SH-SY5Y (cell line): ENCODE results near the gene CAPN5.

Source experiments
- GATA2 ChIP-seq: IDR thresholded peaks from 2 replicates; pipeline ENCODE4 v1.6.1; 2011; ENCODE audit warnings: mild to moderate bottlenecking, low read depth, low read length
- GATA3 ChIP-seq: IDR thresholded peaks from 2 replicates; pipeline ENCODE4 v1.6.1; 2011; ENCODE audit warnings: low read depth, mild to moderate bottlenecking, low read length, moderate library complexity

Gene CAPN5

DNA sequence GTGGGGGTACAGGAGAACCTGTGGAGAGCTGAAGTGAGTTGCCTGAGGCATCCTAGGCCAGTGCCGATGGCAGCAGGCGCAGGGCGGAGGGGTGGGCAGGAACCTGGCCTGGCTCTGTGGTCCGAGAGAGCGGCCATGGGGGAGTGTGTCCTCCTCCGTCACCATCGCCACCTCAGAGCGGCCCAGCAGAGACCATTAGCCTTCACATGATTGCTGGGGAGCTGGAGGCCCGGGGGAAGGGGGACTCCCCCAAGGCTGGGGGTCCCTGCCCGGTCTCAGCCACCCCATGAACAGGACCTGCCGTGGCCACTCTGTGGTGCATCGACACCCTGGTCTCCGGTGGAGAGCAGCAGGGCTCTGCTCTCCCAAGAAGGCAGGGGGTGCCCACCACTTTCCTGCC lies 40.0 kb downstream of the CAPN5 start:
- TF ChIP-seq GATA3 (no peak), GATA2 (no peak)

DNA sequence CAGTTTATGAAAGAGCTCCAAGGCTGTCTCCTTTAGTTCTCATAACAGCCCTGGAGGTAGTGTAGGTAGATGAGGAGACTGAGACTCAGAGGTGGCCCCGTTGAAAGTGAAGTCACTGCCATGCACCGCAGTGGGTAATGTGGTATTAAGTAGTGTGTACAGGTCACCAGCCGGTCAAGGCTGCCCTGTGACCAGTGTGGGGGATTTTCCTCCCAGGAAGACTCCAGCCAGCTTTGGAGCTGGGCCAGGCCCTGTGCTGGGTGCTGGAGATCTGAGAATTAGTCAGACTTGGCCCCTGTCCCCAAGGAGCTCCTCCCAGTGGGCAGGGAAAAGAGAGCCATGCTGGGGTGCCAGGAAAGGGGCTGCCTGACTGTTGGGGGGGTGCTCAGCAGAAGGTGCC lies 41.2 kb downstream of the CAPN5 start:
- TF ChIP-seq GATA2 (no peak), GATA3 (no peak)

DNA sequence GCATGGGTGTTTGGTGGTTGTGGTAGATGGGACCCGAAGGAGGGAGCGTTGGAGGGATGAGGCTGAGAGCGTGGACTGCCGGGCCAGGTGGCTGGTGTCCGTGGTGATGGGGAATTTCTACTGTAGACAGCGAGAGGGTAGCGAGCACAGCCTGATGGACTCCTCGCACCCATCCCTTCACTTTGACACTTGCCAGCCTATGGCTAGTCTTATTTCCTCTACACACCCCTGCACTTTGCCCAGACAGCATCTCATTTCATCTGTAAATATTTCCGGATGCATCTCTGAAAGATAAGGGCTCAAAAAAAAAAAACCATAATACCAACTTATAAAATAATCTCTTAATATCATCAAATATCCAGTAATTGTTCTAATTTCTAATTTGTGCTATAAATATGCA lies 41.7 kb downstream of the CAPN5 start:
- TF ChIP-seq GATA2 (no peak), GATA3 (no peak)

DNA sequence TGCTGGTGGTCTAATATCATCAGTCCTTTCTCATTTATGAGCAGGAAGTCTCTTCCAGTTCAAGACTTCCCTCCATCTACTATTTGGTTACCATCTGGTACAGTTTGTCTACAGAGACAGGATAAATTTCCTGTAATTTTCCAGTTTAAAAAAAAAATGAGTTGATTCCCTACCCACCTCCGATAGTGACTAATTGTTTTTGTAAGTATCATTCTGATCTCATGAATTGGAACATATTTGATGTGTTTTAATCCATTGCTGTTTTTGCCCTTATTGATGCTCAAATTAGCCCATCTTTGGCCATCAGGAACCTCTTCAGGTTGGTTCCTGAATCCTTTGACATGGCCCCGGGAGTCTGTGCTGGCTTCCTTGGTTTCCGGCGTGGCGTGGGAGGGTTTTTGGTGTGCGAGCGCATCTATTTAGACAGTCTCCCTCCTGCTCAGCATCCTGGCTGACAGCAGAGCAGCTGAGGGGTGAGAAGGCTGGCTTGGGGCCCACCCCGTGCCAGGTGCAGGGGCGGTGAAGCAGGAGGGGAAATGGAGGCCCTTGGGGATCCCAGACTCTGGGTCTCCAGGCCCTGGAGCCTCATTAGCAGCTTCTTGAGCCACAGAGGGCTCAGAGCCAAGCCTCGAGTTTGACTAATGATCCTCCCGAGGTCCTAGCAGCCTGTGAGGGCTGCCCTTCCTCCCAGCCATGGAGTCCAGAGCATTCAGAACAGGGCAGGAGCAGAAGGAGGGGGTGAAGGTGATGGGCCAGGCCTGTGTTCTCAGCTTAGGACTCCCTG lies 42.7 kb downstream of the CAPN5 start:
- TF ChIP-seq GATA3, result no peak
- TF ChIP-seq GATA2, result no peak

DNA sequence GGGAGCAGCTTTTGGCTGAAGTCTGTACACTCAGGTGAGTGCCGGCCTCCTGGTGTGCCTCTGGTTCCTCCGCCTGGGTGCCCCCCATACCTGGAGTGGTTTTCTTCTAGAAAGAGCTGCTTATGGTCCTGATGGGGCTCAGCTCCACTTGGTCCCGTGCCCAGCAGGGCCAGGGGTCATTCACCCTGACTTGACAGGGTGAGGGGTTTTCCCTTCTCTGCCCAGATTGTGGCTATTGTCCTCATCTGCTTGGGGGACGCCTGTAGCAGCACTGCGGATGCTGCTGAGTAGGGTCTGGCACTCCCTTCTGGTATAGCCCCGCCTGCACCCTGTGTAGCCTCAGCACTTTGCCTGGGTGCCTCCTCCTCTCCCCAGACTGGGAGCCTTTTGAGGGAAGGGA lies 44.1 kb downstream of the CAPN5 start:
- TF ChIP-seq GATA3 (no peak), GATA2 (no peak)

DNA sequence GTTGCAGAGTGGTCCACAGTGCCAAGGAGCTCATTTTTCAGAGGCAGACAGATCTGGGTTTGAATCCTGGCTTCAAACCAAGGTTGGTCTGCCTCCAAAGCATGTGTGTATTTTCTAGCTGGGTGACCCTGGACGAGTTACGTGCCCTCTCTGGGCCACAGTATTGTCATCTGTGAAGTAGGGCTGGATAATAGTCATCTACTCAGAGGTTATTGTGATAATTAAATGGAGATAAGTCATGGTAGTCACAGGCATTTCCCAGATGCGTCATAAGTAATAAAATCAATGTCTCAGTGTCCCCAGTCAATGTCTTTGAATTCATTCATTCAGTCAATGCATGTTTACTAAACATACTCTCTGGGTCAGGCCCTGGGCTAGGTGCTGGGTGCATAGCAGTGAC lies 44.5 kb downstream of the CAPN5 start:
- TF ChIP-seq GATA2 (no peak), GATA3 (no peak)

DNA sequence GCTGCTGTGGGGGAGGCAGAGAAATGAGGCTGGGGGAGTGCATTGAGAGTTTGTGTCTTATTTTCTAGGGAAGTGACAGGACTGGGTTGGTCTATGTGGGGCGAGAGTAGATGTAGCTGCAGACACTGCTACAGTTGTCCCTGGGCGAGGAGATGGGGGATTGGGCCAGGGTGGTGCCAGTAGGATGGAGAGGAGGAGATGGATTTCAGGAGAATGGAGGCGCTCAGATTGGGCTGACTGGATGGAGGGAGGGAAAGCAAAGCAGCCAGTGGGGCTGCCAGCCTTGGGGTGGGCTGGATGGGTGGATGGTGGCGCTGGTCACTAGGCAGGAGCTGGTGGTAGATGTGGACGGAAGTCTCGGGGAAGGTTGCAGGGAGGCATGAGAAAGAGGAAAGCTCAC lies 45.2 kb downstream of the CAPN5 start:
- TF ChIP-seq GATA3 (no peak), GATA2 (no peak)

DNA sequence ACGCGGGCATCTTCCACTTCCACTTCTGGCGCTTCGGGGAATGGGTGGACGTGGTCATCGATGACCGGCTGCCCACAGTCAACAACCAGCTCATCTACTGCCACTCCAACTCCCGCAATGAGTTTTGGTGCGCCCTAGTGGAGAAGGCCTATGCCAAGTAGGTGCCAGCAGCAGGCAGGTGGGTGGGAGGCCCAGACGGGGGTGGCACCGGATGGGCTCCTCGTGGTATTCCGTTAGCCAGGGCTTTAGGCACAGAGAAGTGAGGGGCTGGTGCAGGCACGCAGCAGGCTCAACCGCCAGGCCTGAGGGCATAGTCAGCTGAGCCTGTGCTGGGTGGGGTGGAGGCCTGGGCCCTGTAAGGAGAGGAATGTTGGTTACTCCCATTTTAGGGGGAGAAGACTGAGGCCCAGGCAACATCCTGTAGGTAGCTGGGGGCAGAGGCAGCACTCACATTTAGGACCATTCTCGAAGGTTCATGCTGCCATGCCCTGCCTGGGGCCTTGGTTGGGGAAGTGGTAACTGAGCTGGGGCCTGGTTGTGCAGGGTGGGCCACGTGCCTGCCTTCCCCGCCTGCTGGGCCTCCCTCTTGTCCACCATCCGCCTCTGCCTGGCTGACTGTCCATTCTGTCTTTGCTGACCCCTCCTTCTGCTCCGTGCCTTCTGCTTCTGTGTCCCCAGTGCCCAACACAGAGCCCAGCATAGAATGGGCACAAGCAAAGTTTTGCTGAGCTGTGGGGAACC lies 46.0 kb downstream of the CAPN5 start:
- TF ChIP-seq GATA3 (no peak), GATA2 (no peak)

DNA sequence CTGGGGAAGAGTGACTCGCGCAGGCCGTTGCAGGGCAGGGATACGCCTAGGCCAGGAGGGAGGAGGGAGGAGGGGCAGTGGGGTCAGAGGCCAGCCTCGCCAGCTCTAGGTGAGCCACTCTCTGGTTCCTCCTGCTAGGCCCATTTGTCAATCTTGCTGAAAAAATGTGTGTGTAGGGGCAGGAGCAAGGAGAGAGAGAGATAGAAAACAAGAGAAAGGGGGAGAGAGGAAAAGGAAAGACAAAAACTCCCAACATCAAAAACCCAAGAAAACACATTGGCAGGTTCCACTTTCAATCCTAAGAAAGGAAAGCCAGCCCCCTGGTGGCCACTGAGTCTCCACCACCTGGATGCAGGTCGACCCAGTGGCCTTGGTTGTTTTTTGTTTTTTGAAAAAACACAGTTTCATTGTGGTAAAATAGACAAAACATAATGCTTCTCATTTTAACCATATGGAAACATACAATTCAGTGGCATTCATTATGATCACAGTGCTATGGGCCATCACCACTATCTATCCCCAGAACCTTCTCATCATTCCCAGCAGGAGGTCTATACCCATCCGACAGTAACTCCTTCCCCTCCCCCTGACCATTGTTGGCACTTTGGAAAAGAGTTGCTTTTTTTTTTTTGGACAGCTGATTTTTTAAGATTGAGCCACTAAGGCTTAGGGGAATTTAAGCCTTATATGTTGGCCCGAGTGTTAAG lies 46.8 kb downstream of the CAPN5 start:
- TF ChIP-seq GATA3 (no peak), GATA2 (no peak)

DNA sequence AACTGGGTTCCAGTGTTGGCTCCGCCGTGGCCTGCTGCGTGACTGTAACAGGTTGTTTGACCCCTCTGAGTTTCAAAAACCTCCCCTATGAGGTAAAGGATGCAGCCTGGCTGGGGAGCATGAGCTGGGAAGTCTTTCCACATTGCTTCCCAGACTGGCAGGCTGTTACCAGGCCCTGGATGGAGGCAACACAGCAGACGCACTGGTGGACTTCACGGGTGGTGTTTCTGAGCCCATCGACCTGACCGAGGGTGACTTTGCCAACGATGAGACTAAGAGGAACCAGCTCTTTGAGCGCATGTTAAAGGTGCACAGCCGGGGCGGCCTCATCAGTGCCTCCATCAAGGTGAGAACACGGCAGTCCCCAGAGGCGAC lies 47.3 kb downstream of the CAPN5 start:
- TF ChIP-seq GATA3 (no peak), GATA2 (no peak)

DNA sequence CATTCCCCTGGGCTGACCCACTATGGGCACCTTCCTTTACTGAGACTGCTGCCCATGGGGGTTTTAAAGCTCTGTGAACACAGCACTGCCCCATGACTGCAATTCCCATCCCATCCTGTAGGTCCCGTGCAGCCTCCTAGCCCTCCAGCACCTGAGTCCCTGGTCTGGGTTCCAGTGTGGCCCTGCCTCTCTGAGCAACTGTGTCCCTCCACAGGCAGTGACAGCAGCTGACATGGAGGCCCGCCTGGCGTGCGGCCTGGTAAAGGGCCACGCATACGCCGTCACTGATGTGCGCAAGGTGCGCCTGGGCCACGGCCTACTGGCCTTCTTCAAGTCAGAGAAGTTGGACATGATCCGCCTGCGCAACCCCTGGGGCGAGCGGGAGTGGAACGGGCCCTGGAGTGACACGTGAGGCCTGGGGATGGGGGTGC lies 48.4 kb downstream of the CAPN5 start:
- no peak for TF ChIP-seq GATA3
- no peak for TF ChIP-seq GATA2

DNA sequence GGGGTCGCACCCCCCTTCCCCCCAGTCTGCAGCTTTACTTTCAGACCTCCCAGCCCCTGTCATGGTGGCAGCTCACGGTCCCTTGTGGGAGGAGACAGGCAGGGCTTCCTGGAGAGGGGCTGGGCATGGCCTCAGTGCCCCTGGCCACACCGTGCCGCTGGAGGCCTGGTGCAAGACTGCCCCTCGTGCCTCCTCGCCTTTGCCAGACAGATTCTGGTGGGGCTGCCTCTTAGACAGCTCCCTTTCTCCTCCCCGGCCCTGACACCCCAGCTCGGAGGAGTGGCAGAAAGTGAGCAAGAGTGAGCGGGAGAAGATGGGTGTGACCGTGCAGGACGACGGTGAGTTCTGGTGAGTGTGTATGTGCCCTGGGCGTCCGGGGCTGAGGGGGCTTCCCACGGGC lies 49.2 kb downstream of the CAPN5 start:
- no peak for TF ChIP-seq GATA3
- TF ChIP-seq GATA2, result no peak

DNA sequence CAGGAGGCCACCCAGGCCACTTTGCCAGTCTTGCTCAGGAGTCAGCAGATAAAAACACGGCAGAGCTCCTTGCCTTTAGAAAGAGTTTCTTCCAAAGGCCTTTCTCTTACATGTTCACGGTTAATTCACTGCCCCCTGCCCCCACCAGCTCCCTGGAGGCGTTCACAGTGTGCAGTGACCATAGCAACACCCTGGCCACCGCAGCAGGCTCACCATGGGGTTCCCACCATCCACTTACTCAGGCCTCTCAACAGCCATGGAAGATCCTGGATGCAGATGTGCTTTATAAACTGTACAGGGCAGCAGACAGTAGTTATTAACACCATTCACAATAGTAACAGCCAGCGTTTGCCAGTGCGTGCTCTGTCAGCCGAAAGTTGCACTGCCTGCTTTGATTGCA lies 50.7 kb downstream of the CAPN5 start:
- TF ChIP-seq GATA2 (no peak), GATA3 (no peak)

DNA sequence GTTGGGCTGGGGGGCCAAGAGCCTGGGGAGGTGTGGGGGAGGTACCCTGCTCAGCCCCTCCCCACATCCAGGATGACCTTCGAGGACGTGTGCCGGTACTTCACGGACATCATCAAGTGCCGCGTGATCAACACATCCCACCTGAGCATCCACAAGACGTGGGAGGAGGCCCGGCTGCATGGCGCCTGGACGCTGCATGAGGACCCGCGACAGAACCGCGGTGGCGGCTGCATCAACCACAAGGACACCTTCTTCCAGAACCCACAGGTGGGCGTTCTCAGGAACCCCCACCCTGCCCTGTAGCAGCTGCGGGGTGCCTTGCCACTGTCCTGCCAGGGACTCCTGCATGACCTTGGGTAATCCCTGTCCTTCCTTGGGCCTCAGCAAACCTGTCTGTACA lies 51.3 kb downstream of the CAPN5 start:
- TF ChIP-seq GATA3, result no peak
- TF ChIP-seq GATA2, result no peak
